Thyroid gland (tissue), 4 donors: ENCODE data around the gene SNAPC5.

Source experiments
- POLR2A ChIP-seq, 2 donors: fragments of 450-650 bp; IDR thresholded peaks; one replicate each; pipeline ENCODE4 v1.6.1; 2017; ENCODE audit warnings: antibody characterized with exemption in 2 of 2, mild to moderate bottlenecking in 2 of 2, moderate library complexity in 1 of 2
- TF ChIP-seq, protein P1 (sequence below), 6 experiments: fragments of 200-600 bp in 3 of 6; fragments of 450-650 bp in 3 of 6; sonication (generic) in 3 of 6; IDR thresholded peaks; one replicate each; pipeline ENCODE4 v1.5.1; 2016 to 2019; ENCODE audit warnings: antibody characterized with exemption in 6 of 6, mild to moderate bottlenecking in 2 of 6, inconsistent platforms in 1 of 6, moderate library complexity in 1 of 6

GRCh38 chr15:66488525-66488924 is 9.0 kb downstream of the SNAPC5 start:
- TF ChIP-seq, protein P1, sequence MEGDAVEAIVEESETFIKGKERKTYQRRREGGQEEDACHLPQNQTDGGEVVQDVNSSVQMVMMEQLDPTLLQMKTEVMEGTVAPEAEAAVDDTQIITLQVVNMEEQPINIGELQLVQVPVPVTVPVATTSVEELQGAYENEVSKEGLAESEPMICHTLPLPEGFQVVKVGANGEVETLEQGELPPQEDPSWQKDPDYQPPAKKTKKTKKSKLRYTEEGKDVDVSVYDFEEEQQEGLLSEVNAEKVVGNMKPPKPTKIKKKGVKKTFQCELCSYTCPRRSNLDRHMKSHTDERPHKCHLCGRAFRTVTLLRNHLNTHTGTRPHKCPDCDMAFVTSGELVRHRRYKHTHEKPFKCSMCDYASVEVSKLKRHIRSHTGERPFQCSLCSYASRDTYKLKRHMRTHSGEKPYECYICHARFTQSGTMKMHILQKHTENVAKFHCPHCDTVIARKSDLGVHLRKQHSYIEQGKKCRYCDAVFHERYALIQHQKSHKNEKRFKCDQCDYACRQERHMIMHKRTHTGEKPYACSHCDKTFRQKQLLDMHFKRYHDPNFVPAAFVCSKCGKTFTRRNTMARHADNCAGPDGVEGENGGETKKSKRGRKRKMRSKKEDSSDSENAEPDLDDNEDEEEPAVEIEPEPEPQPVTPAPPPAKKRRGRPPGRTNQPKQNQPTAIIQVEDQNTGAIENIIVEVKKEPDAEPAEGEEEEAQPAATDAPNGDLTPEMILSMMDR (IDR thresholded peaks at IDR 0.05) = no peak
- no peak for TF ChIP-seq POLR2A (IDR thresholded peaks at IDR 0.05)
